Astrocyte (in vitro differentiated cells and primary cell): ENCODE measurements around the gene TMC2. TPM values are rescaled to one million over a fixed set of nuclear protein-coding genes. Genes with fewer than 3 reads are reported as not detected.

Experiments used
- DNase-seq: peaks from one replicate; pipeline ENCODE4 v3.0.0-alpha.2; 2010; ENCODE audit warnings: low read depth
- FAIRE-seq: peaks from 2 replicates; lab custom pipeline; 2011; peaks lifted over from hg19 to GRCh38; lab: Jason Lieb, UNC
- H2AFZ ChIP-seq: 2 replicates; pipeline ENCODE4 v1.6.0; 2012; ENCODE audit warnings: low read depth, low read length, inconsistent platforms
- H3K27ac ChIP-seq: 2 replicates; pipeline ENCODE4 v1.5.1; 2011; ENCODE audit warnings: low read depth, low read length, inconsistent platforms
- H3K27me3 ChIP-seq: 2 replicates; pipeline ENCODE4 v1.6.0; 2011; ENCODE audit warnings: low read length, inconsistent platforms; ENCODE audit not compliant: insufficient read depth
- H3K36me3 ChIP-seq: 2 replicates; pipeline ENCODE4 v1.5.1; 2011; ENCODE audit warnings: low read length, inconsistent platforms; ENCODE audit not compliant: insufficient read depth
- H3K4me1 ChIP-seq: 2 replicates; pipeline ENCODE4 v1.5.1; 2011; ENCODE audit warnings: low read length, inconsistent platforms; ENCODE audit not compliant: insufficient read depth
- H3K4me2 ChIP-seq: 2 replicates; pipeline ENCODE4 v1.6.0; 2012; ENCODE audit warnings: low read length, inconsistent platforms
- H3K4me3 ChIP-seq: 2 replicates; pipeline ENCODE4 v1.5.1; 2011; ENCODE audit warnings: low read depth, mild to moderate bottlenecking, low read length, inconsistent platforms; ENCODE audit not compliant: insufficient read depth
- H3K79me2 ChIP-seq: 2 replicates; pipeline ENCODE4 v1.6.0; 2012; ENCODE audit warnings: mild to moderate bottlenecking, low read length, inconsistent platforms; ENCODE audit not compliant: insufficient read depth
- H3K9ac ChIP-seq: 2 replicates; pipeline ENCODE4 v1.6.0; 2012; ENCODE audit warnings: mild to moderate bottlenecking, low read length, inconsistent platforms
- H3K9me3 ChIP-seq: 2 replicates; pipeline ENCODE4 v1.5.1; 2012; ENCODE audit warnings: low read depth, mild to moderate bottlenecking, low read length, inconsistent platforms; ENCODE audit not compliant: insufficient read depth
- H4K20me1 ChIP-seq: 2 replicates; pipeline ENCODE4 v1.6.0; 2012; ENCODE audit warnings: low read length, inconsistent platforms; ENCODE audit not compliant: insufficient read depth
- H3K27ac Mint-ChIP-seq: one replicate; pipeline ENCODE4 v1.8.0; 2021; ENCODE audit warnings: mild to moderate bottlenecking, mixed read lengths; ENCODE audit not compliant: unreplicated experiment
- H3K27me3 Mint-ChIP-seq: one replicate; pipeline ENCODE4 v1.8.0; 2021; ENCODE audit warnings: low read depth, mixed read lengths; ENCODE audit not compliant: unreplicated experiment
- H3K36me3 Mint-ChIP-seq: one replicate; pipeline ENCODE4 v1.8.0; 2021; ENCODE audit warnings: low read depth, mixed read lengths; ENCODE audit not compliant: unreplicated experiment
- H3K4me1 Mint-ChIP-seq: one replicate; pipeline ENCODE4 v1.8.0; 2021; ENCODE audit warnings: low read depth, mixed read lengths; ENCODE audit not compliant: unreplicated experiment
- H3K4me3 Mint-ChIP-seq: one replicate; pipeline ENCODE4 v1.8.0; 2021; ENCODE audit warnings: mild to moderate bottlenecking, moderate library complexity, mixed read lengths; ENCODE audit not compliant: unreplicated experiment
- H3K9me3 Mint-ChIP-seq: one replicate; pipeline ENCODE4 v1.8.0; 2021; ENCODE audit warnings: mild to moderate bottlenecking, mixed read lengths; ENCODE audit not compliant: unreplicated experiment
- CTCF ChIP-seq: IDR thresholded peaks from 2 replicates; pipeline ENCODE4 v1.5.1; 2011; ENCODE audit warnings: low read depth, mild to moderate bottlenecking, inconsistent platforms, low read length, moderate library complexity; ENCODE audit not compliant: insufficient read depth
- EZH2 ChIP-seq: IDR thresholded peaks from 2 replicates; pipeline ENCODE4 v1.6.1; 2012; ENCODE audit warnings: mild to moderate bottlenecking, low read length, inconsistent platforms; ENCODE audit not compliant: insufficient read depth
- total RNA-seq: library from RNA; stranded (reverse); gene quantifications from 2 replicates; pipeline ENCODE4 v1.2.1, GENCODE V29; 2021

The TMC2 gene
- total RNA-seq, 1 donor from 2014 or later = not detected

DNA sequence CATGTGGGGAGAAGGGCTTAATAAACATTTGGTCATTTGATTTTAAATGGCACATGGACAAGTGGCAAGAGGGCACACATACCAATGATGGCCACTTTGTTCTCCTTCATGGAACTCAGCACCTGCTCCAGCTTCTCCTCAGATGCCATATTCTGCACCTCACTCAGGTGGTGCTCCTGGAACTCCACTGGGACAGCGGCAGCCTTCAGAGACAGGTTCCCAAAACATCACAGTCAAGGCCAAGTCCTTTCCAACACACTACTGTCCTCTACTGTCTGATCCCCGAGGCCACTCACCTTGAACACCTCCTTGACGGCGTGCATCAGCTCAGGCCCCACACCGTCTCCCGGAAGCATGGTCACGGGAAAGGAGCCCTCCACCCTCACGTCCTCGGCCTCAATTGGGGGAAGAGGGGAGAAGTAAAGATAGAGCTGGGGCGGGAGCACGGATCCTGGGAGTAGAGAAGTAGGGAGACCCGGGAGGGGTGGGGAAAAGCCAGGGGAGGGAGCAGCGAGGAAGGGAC is 127.1 kb downstream of the TMC2 start:
- H3K36me3 ChIP-seq = peaks cover 20% of the 10 kb centered on the region
- peaks cover 12% of the 10 kb centered on the region for H3K36me3 Mint-ChIP-seq
- FAIRE-seq (no peak), DNase-seq (no peak)
- H3K9ac ChIP-seq = peak overlapping the region; percentile 91
- peaks cover 3% of the 10 kb centered on the region for H3K27me3 ChIP-seq
- peak overlapping the region; percentile 94 for H3K4me3 ChIP-seq
- H3K9me3 Mint-ChIP-seq = no peaks in the 10 kb centered on the region
- TF ChIP-seq EZH2 (no peak), CTCF (no peak)
- H3K4me3 Mint-ChIP-seq = peak overlapping the region; percentile 97
- H4K20me1 ChIP-seq = peaks cover 14% of the 10 kb centered on the region
- peaks cover 10% of the 10 kb centered on the region for H3K4me1 ChIP-seq
- peaks cover 14% of the 10 kb centered on the region for H3K79me2 ChIP-seq
- H2AFZ ChIP-seq = peak overlapping the region; percentile 88
- peak overlapping the region; percentile 99 for H3K4me2 ChIP-seq
- H3K4me1 Mint-ChIP-seq = no peaks in the 10 kb centered on the region
- peak overlapping the region; percentile 79 for H3K27ac ChIP-seq
- H3K9me3 ChIP-seq = no peaks in the 10 kb centered on the region
- peak overlapping the region; percentile 96 for H3K27ac Mint-ChIP-seq
- H3K27me3 Mint-ChIP-seq = peaks cover 6% of the 10 kb centered on the region

GRCh38 chr20:2663887-2664719 is 127.7 kb downstream of the TMC2 start, which contains the start of gene IDH3B:
IDH3B (minus strand) TSS chr20:2664216; CDS start chr20:2664188, 28 bp downstream.
- no peak for TF ChIP-seq CTCF
- TF ChIP-seq EZH2 = no peak
- Histone ChIP-seq H3K4me3 (peak within 1 kb of the TSS; percentile 94), H3K4me2 (peak within 1 kb of the TSS; percentile 99), H3K27me3 (peaks cover 8% of the 10 kb centered on the region), H3K9me3 (no peaks in the 10 kb centered on the region), H3K9ac (peak within 1 kb of the TSS; percentile 91), H3K36me3 (peaks cover 18% of the 10 kb centered on the region), H4K20me1 (peaks cover 7% of the 10 kb centered on the region), H3K4me1 (peaks cover 10% of the 10 kb centered on the region), H2AFZ (peak within 1 kb of the TSS; percentile 88), H3K27ac (peak within 1 kb of the TSS; percentile 79), H3K79me2 (peaks cover 14% of the 10 kb centered on the region)
- DNase-seq (peak; percentile 91), FAIRE-seq (peak; percentile 69)
- Mint-ChIP-seq H3K4me1 (no peaks in the 10 kb centered on the region), H3K4me3 (peak within 1 kb of the TSS; percentile 97), H3K27me3 (peaks cover 11% of the 10 kb centered on the region), H3K36me3 (peaks cover 7% of the 10 kb centered on the region), H3K9me3 (no peaks in the 10 kb centered on the region), H3K27ac (peak within 1 kb of the TSS; percentile 96)
